HepG2 (cell line): ENCODE results near the gene MYO18A. TPM values are rescaled to one million over a fixed set of nuclear protein-coding genes. Genes with fewer than 3 reads are reported as not detected.

Source experiments
- ARNTL ChIP-seq: sonication (generic); formaldehyde crosslinking; IDR thresholded peaks from 2 replicates; pipeline ENCODE4 v1.4.0; 2020; ENCODE audit warnings: mild to moderate bottlenecking, missing genetic modification reagents
- ATF5 ChIP-seq: sonication (generic); formaldehyde crosslinking; IDR thresholded peaks from 2 replicates; pipeline ENCODE4 v1.4.0; 2020; ENCODE audit warnings: mild to moderate bottlenecking, low read depth, missing genetic modification reagents
- EP300 ChIP-seq, 3 experiments: sonication (generic) in 1 of 3; formaldehyde crosslinking in 1 of 3; IDR thresholded peaks; 2 replicates each; pipeline versions ENCODE4 v1.5.1 to v1.6.1; 2011 to 2020; ENCODE audit warnings: low read depth in 2 of 3, low read length in 2 of 3, borderline replicate concordance in 1 of 3, improper control_type of control experiment in 1 of 3, mild to moderate bottlenecking in 1 of 3, missing genetic modification reagents in 1 of 3, moderate library complexity in 1 of 3
- FOXA1 ChIP-seq, 2 experiments: fragments of 450-650 bp in 1 of 2; sonication (generic) in 1 of 2; formaldehyde crosslinking in 1 of 2; IDR thresholded peaks; 2 replicates each; pipeline versions ENCODE4 v1.4.0 to v1.6.1; 2016 to 2020; ENCODE audit warnings: missing genetic modification reagents in 1 of 2
- GATAD1 ChIP-seq: IDR thresholded peaks from 2 replicates; pipeline ENCODE4 v1.6.1; 2016; ENCODE audit warnings: missing genetic modification reagents, missing compliant biosample characterization
- HMGA1 ChIP-seq: sonication (generic); formaldehyde crosslinking; conservative IDR thresholded peaks from 2 replicates; pipeline ENCODE4 v1.4.0; 2020; ENCODE audit warnings: missing genetic modification reagents
- HNF1B ChIP-seq: sonication (generic); formaldehyde crosslinking; IDR thresholded peaks from 2 replicates; pipeline ENCODE4 v1.5.1; 2020; ENCODE audit warnings: mild to moderate bottlenecking, moderate library complexity, missing genetic modification reagents
- HOXA3 ChIP-seq: sonication (generic); formaldehyde crosslinking; IDR thresholded peaks from 2 replicates; pipeline ENCODE4 v1.5.0; 2020; ENCODE audit warnings: missing genetic modification reagents
- KLF12 ChIP-seq: sonication (generic); formaldehyde crosslinking; IDR thresholded peaks from 2 replicates; pipeline ENCODE4 v1.4.0; 2020; ENCODE audit warnings: missing genetic modification reagents, borderline replicate concordance
- NR2F6 ChIP-seq, 2 experiments: IDR thresholded peaks; 2 replicates each; pipeline ENCODE4 v1.6.1; 2016; ENCODE audit warnings: antibody characterized with exemption in 1 of 2, mild to moderate bottlenecking in 1 of 2
- PAX8 ChIP-seq: sonication (generic); formaldehyde crosslinking; IDR thresholded peaks from 2 replicates; pipeline ENCODE4 v1.8.0; 2022; ENCODE audit warnings: mild to moderate bottlenecking, missing genetic modification reagents, borderline replicate concordance
- RXRA ChIP-seq: sonication (generic); formaldehyde crosslinking; IDR thresholded peaks from 2 replicates; pipeline ENCODE4 v1.5.1; 2020; ENCODE audit warnings: missing genetic modification reagents
- SALL1 ChIP-seq: sonication (generic); formaldehyde crosslinking; IDR thresholded peaks from 2 replicates; pipeline ENCODE4 v1.8.0; 2022; ENCODE audit warnings: mild to moderate bottlenecking, missing genetic modification reagents
- STAT5B ChIP-seq: sonication (generic); formaldehyde crosslinking; IDR thresholded peaks from 2 replicates; pipeline ENCODE4 v1.4.0; 2020; ENCODE audit warnings: missing genetic modification reagents
- THRA ChIP-seq: sonication (generic); formaldehyde crosslinking; IDR thresholded peaks from 2 replicates; pipeline ENCODE4 v1.4.0; 2020; ENCODE audit warnings: missing genetic modification reagents, borderline replicate concordance
- XRCC5 ChIP-seq: fragments of 200-400 bp; formaldehyde crosslinking; optimal IDR thresholded peaks from 2 replicates; pipeline ENCODE3; 2017; ENCODE audit warnings: mild to moderate bottlenecking, low read length
- ZBTB20 ChIP-seq: sonication (generic); formaldehyde crosslinking; IDR thresholded peaks from 2 replicates; pipeline ENCODE4 v1.8.1; 2023; ENCODE audit warnings: missing genetic modification reagents, low read depth, mild to moderate bottlenecking, borderline replicate concordance
- ZFX ChIP-seq: sonication (generic); formaldehyde crosslinking; IDR thresholded peaks from 2 replicates; pipeline ENCODE4 v1.4.0; 2020; ENCODE audit warnings: mild to moderate bottlenecking, low read depth, missing genetic modification reagents, moderate library complexity
- ZMYM4 ChIP-seq: sonication (generic); formaldehyde crosslinking; IDR thresholded peaks from 2 replicates; pipeline ENCODE4 v1.8.1; 2023; ENCODE audit warnings: mild to moderate bottlenecking, missing genetic modification reagents
- ZNF329 ChIP-seq: sonication (generic); formaldehyde crosslinking; IDR thresholded peaks from 2 replicates; pipeline ENCODE4 v1.9.0; 2021; ENCODE audit warnings: low read depth, mild to moderate bottlenecking, missing genetic modification reagents
- ZNF691 ChIP-seq: sonication (generic); formaldehyde crosslinking; IDR thresholded peaks from 2 replicates; pipeline ENCODE4 v1.4.0; 2020; ENCODE audit warnings: missing genetic modification reagents, low read depth, mild to moderate bottlenecking, borderline replicate concordance
- polyA plus RNA-seq, 8 experiments: library from polyadenylated mRNA; depleted of rRNA in 3 of 8; stranded (reverse) in 7 of 8; unstranded in 1 of 8; fragments of >200 nt; fragmentation: Illumina TruSeq in 4 of 8; extraction: Trizol in 4 of 8; gene quantifications; 2 replicates each; pipeline versions ENCODE4 v1.2.1 to v1.2.3, GENCODE V29; 2011 to 2016; ENCODE audit warnings: low read depth in 4 of 8, missing spikeins in 1 of 8, mixed read lengths in 1 of 8; ENCODE audit not compliant: insufficient read depth in 1 of 8
- total RNA-seq, 5 experiments: library from RNA; depleted of rRNA; stranded (reverse); fragments of >200 nt; fragmentation: Illumina TruSeq; extraction: Trizol; gene quantifications; 2 replicates each; pipeline ENCODE4 v1.2.3, GENCODE V29; 2016; ENCODE audit warnings: low read depth in 1 of 5

Gene MYO18A
- total and polyA plus RNA-seq, 2 of the 13 experiments (the other 11 are each of a cell fraction or from before 2014, with no cell fraction given): 16.8 to 24.8 TPM

- peak; percentile 61; the same call in 1 of the 2 replicates for TF ChIP-seq KLF12
- 0 out of 2 replicates have a peak, but pooled peaks have one; percentile 52 for TF ChIP-seq GATAD1 (CRISPR knock-in tag)
- peak in 1 of 2 experiments; percentile 58; a peak in 2 of 4 replicates for TF ChIP-seq EP300 (IDR thresholded peaks at IDR 0.05; ENCODE audit: low read depth in 2 of 2, low read length in 2 of 2)
- TF ChIP-seq EP300 (CRISPR knock-in tag; IDR thresholded peaks at IDR 0.05; ENCODE audit: borderline replicate concordance): peak; percentile 24; the same call in 1 of the 2 replicates
- peak; percentile 71 for TF ChIP-seq SALL1 (CRISPR knock-in tag)
- TF ChIP-seq ZBTB20 (CRISPR knock-in tag): no peak
- TF ChIP-seq NR2F6 (IDR thresholded peaks at IDR 0.05): peak; percentile 61
- TF ChIP-seq NR2F6 (CRISPR knock-in tag; IDR thresholded peaks at IDR 0.05): peak; percentile 90
- peak; percentile 62; the same call in 1 of the 2 replicates for TF ChIP-seq ARNTL (CRISPR knock-in tag)
- peak; percentile 85; the same call in 1 of the 2 replicates for TF ChIP-seq PAX8 (CRISPR knock-in tag)
- no peak for TF ChIP-seq HMGA1 (CRISPR knock-in tag)
- TF ChIP-seq ATF5: peak; percentile 46; the same call in 1 of the 2 replicates
- 0 out of 2 replicates have a peak, but pooled peaks have one; percentile 28 for TF ChIP-seq ZMYM4 (CRISPR knock-in tag)
- no peak for TF ChIP-seq FOXA1 (IDR thresholded peaks at IDR 0.05)
- peak; percentile 87 for TF ChIP-seq FOXA1 (CRISPR knock-in tag; IDR thresholded peaks at IDR 0.05)
- no peak for TF ChIP-seq XRCC5
- peak; percentile 75; the same call in 1 of the 2 replicates for TF ChIP-seq THRA (CRISPR knock-in tag)
- TF ChIP-seq HNF1B (CRISPR knock-in tag): peak; percentile 23
- 0 out of 2 replicates have a peak, but pooled peaks have one; percentile 11 for TF ChIP-seq HOXA3 (CRISPR knock-in tag)
- TF ChIP-seq ZNF329 (CRISPR knock-in tag): 0 out of 2 replicates have a peak, but pooled peaks have one; percentile 18
- 0 out of 2 replicates have a peak, but pooled peaks have one; percentile 12 for TF ChIP-seq STAT5B (CRISPR knock-in tag)
- peak; percentile 70; the same call in 1 of the 2 replicates for TF ChIP-seq ZNF691
- TF ChIP-seq RXRA (CRISPR knock-in tag): peak; percentile 64; the same call in 1 of the 2 replicates
- TF ChIP-seq ZFX: peak; percentile 82
Observed at GRCh38 chr17:29177871-29178749, 2.1 kb downstream of the MYO18A start (continued).
